GM12891 (cell line): ENCODE measurements around the gene GUCY2D.

Experiments
- DNase-seq: peaks from one replicate; pipeline ENCODE4 v3.0.0; 2011; ENCODE audit warnings: low spot score; ENCODE audit not compliant: insufficient read length
- FAIRE-seq: peaks from 2 replicates; lab custom pipeline; 2011; peaks lifted over from hg19 to GRCh38; lab: Jason Lieb, UNC
- PAX5 ChIP-seq: IDR thresholded peaks from 2 replicates; pipeline ENCODE4 v1.6.1; 2011; ENCODE audit warnings: low read length, moderate library complexity, mild to moderate bottlenecking; ENCODE audit not compliant: insufficient read depth, severe bottlenecking
- POLR2A ChIP-seq: IDR thresholded peaks from 2 replicates; pipeline ENCODE4 v1.6.1; 2011; ENCODE audit warnings: low read depth, low read length, control low read depth
- POLR2AphosphoS5 ChIP-seq: IDR thresholded peaks from 2 replicates; pipeline ENCODE4 v1.6.1; 2011; ENCODE audit warnings: low read depth, low read length, control low read depth
- POU2F2 ChIP-seq: IDR thresholded peaks from 2 replicates; pipeline ENCODE4 v1.6.1; 2011; ENCODE audit warnings: low read depth, mild to moderate bottlenecking, control low read depth, low read length, moderate library complexity
- SPI1 ChIP-seq: IDR thresholded peaks from 2 replicates; pipeline ENCODE4 v1.6.1; 2011; ENCODE audit warnings: low read depth, low read length, control low read depth
- TAF1 ChIP-seq: IDR thresholded peaks from 2 replicates; pipeline ENCODE4 v1.6.1; 2011; ENCODE audit warnings: low read depth, low read length, control low read depth

GUCY2D gene

GRCh38 chr17:8044819-8045810 is 42.7 kb downstream of the GUCY2D start:
- no peak for FAIRE-seq
- TF ChIP-seq SPI1 (no peak), TAF1 (no peak), POLR2A (no peak), POU2F2 (no peak), PAX5 (no peak), POLR2AphosphoS5 (no peak)
- DNase-seq: no peak

DNA sequence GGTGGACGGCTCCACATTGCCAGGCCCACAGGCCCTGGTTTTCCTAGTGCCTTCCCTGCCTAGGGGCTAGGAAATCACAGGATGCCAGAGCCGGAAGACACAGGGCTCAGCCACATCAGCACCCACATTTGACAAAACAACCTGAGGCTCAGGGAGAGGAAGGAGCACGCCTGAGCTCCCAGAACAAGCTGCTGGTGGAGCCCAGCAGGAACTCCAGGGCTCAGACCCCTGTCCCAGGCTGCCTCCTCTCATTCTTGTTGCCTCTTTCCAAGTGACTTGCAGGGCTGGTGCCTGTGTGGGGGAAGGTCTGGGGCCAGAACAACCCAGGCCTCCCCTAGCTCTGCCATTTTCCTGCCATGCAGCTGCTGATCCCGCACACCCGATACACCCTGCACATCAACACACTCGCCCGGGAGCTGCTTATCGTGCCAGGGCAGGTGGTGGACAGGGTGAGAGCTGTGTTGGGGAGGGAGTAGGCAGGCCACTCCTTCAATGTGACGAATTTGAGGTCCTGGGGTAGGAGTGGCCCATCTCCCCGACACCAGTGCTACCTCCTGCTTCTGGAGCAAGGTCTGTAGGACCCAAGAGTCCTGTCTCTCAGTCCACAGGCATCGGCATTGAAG is 44.0 kb downstream of the GUCY2D start:
- TF ChIP-seq POU2F2 (no peak), POLR2AphosphoS5 (no peak), POLR2A (no peak), TAF1 (no peak), SPI1 (no peak), PAX5 (no peak)
- FAIRE-seq (no peak), DNase-seq (no peak)

- no peak for FAIRE-seq
- no peak for TF ChIP-seq POLR2A
- no peak for TF ChIP-seq TAF1
- no peak for TF ChIP-seq POLR2AphosphoS5
- no peak for TF ChIP-seq SPI1
- TF ChIP-seq PAX5: no peak
- no peak for TF ChIP-seq POU2F2
- DNase-seq: no peak
Measured at GRCh38 chr17:8046929-8047768, 44.7 kb downstream of the GUCY2D start.

GRCh38 chr17:8047769-8048110 is 45.3 kb downstream of the GUCY2D start:
- no peak for FAIRE-seq
- no peak for DNase-seq
- TF ChIP-seq POU2F2 (no peak), SPI1 (no peak), POLR2AphosphoS5 (no peak), TAF1 (no peak), POLR2A (no peak), PAX5 (no peak)

DNA sequence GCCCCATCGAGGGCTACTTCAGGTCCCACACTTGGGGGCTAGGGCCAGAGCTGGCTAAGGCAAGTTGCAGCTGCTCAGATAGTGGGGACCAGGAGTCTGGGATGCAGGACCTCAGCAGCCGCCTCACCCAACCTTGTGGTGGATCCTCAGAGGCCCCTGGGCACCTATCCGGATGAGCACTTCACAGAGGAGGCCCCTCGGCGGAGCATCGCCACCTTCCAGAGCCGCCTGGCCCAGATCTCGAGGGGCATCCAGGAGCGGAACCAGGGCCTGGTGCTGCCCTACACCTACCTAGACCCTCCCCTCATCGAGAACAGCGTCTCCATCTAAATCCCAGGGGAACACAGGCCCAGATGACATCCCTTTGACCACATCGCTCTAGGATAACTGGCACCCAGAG is 45.8 kb downstream of the GUCY2D start:
- DNase-seq: no peak
- FAIRE-seq: no peak

DNA sequence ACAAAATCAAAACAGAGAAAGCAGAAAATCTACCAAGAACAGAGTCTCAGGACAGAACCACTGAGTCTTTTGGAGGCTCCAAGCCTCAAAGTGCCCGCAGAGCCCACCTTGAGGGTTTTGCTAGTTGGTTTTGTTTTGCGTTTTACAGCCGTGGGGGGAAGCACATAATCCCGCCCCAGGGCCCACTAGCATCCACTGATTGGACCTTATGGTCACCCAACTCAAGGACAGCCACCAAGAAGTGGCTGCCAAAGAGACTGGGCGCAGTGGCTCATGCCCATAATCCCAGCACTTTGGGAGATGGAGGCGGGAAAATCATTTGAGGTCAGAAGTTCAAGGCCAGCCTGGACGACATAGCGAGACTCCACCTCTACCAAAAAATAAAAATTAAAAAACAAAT is 46.3 kb downstream of the GUCY2D start:
- DNase-seq (no peak), FAIRE-seq (no peak)
- TF ChIP-seq PAX5: no peak
- no peak for TF ChIP-seq POLR2AphosphoS5
- no peak for TF ChIP-seq POLR2A
- no peak for TF ChIP-seq TAF1
- TF ChIP-seq SPI1: no peak
- TF ChIP-seq POU2F2: no peak

More for the DNA sequence above, 45.8 kb downstream of the GUCY2D start:
- TF ChIP-seq POLR2AphosphoS5: no peak
- no peak for TF ChIP-seq TAF1
- TF ChIP-seq POLR2A: no peak
- TF ChIP-seq SPI1: no peak
- no peak for TF ChIP-seq PAX5
- no peak for TF ChIP-seq POU2F2

GRCh38 chr17:8051831-8052230 is 49.4 kb downstream of the GUCY2D start:
- no peak for TF ChIP-seq TAF1
- TF ChIP-seq PAX5: no peak
- no peak for TF ChIP-seq POLR2A
- DNase-seq: no peak
- FAIRE-seq: no peak

DNA sequence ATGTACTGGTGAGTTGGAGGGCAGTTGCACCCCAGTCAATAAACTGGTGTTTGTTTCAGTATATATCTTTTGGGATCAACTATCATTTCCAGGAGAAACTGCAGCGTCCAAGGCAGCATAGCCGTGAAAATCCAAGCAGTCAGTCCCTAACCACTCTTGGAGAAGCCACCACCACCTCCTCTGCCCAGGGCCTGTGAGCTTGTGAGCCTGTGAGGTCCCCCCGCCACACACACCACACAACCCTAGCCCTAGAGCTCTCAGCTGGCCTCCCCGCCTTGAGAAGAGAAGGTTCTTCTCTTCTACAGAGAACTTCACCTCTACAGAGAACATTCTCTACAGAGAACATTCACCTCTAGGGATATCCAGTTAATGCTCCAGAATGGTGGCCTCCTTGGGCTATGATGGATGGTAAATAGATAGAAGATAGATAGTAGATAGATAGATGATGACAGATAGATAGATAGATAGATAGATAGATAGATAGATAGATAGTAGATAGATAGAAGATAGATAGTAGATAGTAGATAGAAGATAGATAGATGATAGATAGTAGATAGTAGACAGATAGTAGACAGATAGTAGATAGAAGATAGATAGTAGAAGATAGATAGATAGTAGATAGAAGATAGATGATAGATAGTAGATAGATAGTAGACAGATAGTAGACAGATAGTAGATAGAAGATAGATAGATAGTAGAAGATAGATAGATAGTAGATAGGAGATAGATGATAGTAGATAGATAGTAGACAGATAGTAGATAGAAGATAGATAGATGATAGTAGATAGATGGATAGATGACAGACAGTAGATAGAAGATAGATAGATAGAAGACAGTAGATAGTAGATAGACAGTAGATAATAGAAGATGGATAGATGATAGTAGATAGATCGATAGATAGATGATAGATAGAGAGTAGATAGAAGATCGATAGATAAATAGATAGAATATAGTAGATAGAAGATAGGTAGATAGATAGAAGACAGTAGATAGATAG is 50.1 kb downstream of the GUCY2D start:
- FAIRE-seq (no peak), DNase-seq (no peak)
- TF ChIP-seq SPI1: no peak
- no peak for TF ChIP-seq PAX5
- no peak for TF ChIP-seq POLR2AphosphoS5
- TF ChIP-seq POU2F2: no peak
- no peak for TF ChIP-seq TAF1
- no peak for TF ChIP-seq POLR2A
